Inflammatory macrophage (primary cell): Measurements from ENCODE around the gene MYH11.

Experiments used
- DNase-seq, 2 donors: peaks; one replicate each; pipeline ENCODE4 v3.0.0-alpha.2; 2020 to 2022

MYH11 gene

GRCh38 chr16:15776572-15776971 lies 80.3 kb downstream of the MYH11 start:
- no peak for DNase-seq

- no peak for DNase-seq
Measured at GRCh38 chr16:15775663-15776304, 81.0 kb downstream of the MYH11 start.

- peak in 1 of 2 donors; percentile 22 for DNase-seq
Measured at GRCh38 chr16:15775209-15775608, 81.6 kb downstream of the MYH11 start.

GRCh38 chr16:15773968-15774367 lies 82.9 kb downstream of the MYH11 start:
- no peak for DNase-seq

GRCh38 chr16:15772579-15773293 lies 84.1 kb downstream of the MYH11 start:
- no peak for DNase-seq

- DNase-seq: no peak
Measured at GRCh38 chr16:15771694-15772093, 85.1 kb downstream of the MYH11 start.

- no peak for DNase-seq
Measured at GRCh38 chr16:15770512-15770911, 86.3 kb downstream of the MYH11 start.

GRCh38 chr16:15770107-15770506 lies 86.7 kb downstream of the MYH11 start:
- DNase-seq: no peak

- no peak for DNase-seq
Measured at GRCh38 chr16:15769239-15769638, 87.6 kb downstream of the MYH11 start.

GRCh38 chr16:15768201-15768600 lies 88.6 kb downstream of the MYH11 start:
- no peak for DNase-seq

GRCh38 chr16:15766918-15767317 lies 89.9 kb downstream of the MYH11 start:
- no peak for DNase-seq

GRCh38 chr16:15765880-15766279 lies 90.9 kb downstream of the MYH11 start:
- DNase-seq: peak; percentile 56 to 65

GRCh38 chr16:15765116-15765515 lies 91.7 kb downstream of the MYH11 start:
- no peak for DNase-seq

GRCh38 chr16:15764112-15764511 lies 92.7 kb downstream of the MYH11 start:
- DNase-seq: no peak

- DNase-seq: no peak
Measured at GRCh38 chr16:15760129-15760528, 96.7 kb downstream of the MYH11 start.

GRCh38 chr16:15759070-15759469 lies 97.8 kb downstream of the MYH11 start:
- no peak for DNase-seq

- DNase-seq: no peak
Measured at GRCh38 chr16:15757630-15758251, 99.1 kb downstream of the MYH11 start.

GRCh38 chr16:15757077-15757386 lies 99.8 kb downstream of the MYH11 start:
- no peak for DNase-seq

GRCh38 chr16:15754821-15755534 lies 101.8 kb downstream of the MYH11 start:
- no peak for DNase-seq

- no peak for DNase-seq
Measured at GRCh38 chr16:15752717-15753488, 103.9 kb downstream of the MYH11 start.

GRCh38 chr16:15751940-15752339 lies 104.9 kb downstream of the MYH11 start:
- no peak for DNase-seq

- DNase-seq: no peak
Measured at GRCh38 chr16:15749985-15750384, 106.8 kb downstream of the MYH11 start.

GRCh38 chr16:15749371-15749770 lies 107.5 kb downstream of the MYH11 start:
- no peak for DNase-seq
